Measurements from ENCODE around the gene REPIN1.
A peak's percentile ranks its signal among the peaks of the same experiment; 100 is the strongest.

The REPIN1 gene

GRCh38 chr7:150337179-150337578 is 31.4 kb upstream of the REPIN1 start:
- no peak for DNase-seq

GRCh38 chr7:150337659-150338081 is 31.0 kb upstream of the REPIN1 start:
- DNase-seq = no peak

- DNase-seq = no peak
These were observed 30.3 kb upstream of the REPIN1 start for GRCh38 chr7:150338166-150338829.

GRCh38 chr7:150339409-150339809 is 29.2 kb upstream of the REPIN1 start:
- DNase-seq = no peak

- peak; percentile 32 for DNase-seq
These were observed 28.4 kb upstream of the REPIN1 start for GRCh38 chr7:150340024-150340749.

- DNase-seq = no peak
These were observed 27.8 kb upstream of the REPIN1 start for GRCh38 chr7:150340875-150341262.

GRCh38 chr7:150341263-150342120 is 27.1 kb upstream of the REPIN1 start, which contains the start of gene RARRES2:
Gene RARRES2 (minus strand): TSS chr7:150341629. CDS start chr7:150340609, 1,020 bp downstream.
- DNase-seq = no peak

- DNase-seq = no peak
These were observed 26.6 kb upstream of the REPIN1 start for GRCh38 chr7:150342121-150342408.

GRCh38 chr7:150343225-150343624 is 25.4 kb upstream of the REPIN1 start:
- no peak for DNase-seq

GRCh38 chr7:150344299-150344698 is 24.3 kb upstream of the REPIN1 start:
- no peak for DNase-seq

GRCh38 chr7:150345012-150345411 is 23.6 kb upstream of the REPIN1 start:
- DNase-seq = no peak

- DNase-seq = no peak
These were observed 21.7 kb upstream of the REPIN1 start for GRCh38 chr7:150346922-150347321.

- no peak for DNase-seq
These were observed 16.9 kb upstream of the REPIN1 start for GRCh38 chr7:150351587-150352194.

GRCh38 chr7:150355666-150356059 is 13.0 kb upstream of the REPIN1 start:
- DNase-seq = no peak

GRCh38 chr7:150356265-150356897 is 12.2 kb upstream of the REPIN1 start:
- peak; percentile 30 for DNase-seq

GRCh38 chr7:150357270-150357669 is 11.4 kb upstream of the REPIN1 start:
- no peak for DNase-seq

- no peak for DNase-seq
These were observed 10.7 kb upstream of the REPIN1 start for GRCh38 chr7:150357771-150358427.

- DNase-seq = no peak
These were observed 10.2 kb upstream of the REPIN1 start for GRCh38 chr7:150358433-150358832.

GRCh38 chr7:150358988-150359621 is 9.5 kb upstream of the REPIN1 start:
- DNase-seq = no peak

GRCh38 chr7:150359622-150360362 is 8.8 kb upstream of the REPIN1 start:
- DNase-seq = no peak

Data from fibroblast of skin of back (primary cell).